Mucosa of rectum (tissue), 2 donors: ENCODE measurements around the gene EEF1A2.
"Not testable (repeated sequence)": the region's sequence is repeated elsewhere in the genome, so short reads cannot be mapped to it uniquely, and the experiment has no call there.

Source experiments
- H3K27ac ChIP-seq, 2 donors: one replicate each; pipeline ENCODE4 v1.7.0; 2013; ENCODE audit warnings: inconsistent platforms in 2 of 2, low read depth in 2 of 2, low read length in 2 of 2
- H3K27me3 ChIP-seq, 2 donors: one replicate each; pipeline ENCODE4 v1.7.0; 2013; ENCODE audit warnings: low read length in 2 of 2; ENCODE audit not compliant: control insufficient read depth in 2 of 2, insufficient read depth in 2 of 2
- H3K36me3 ChIP-seq, 2 donors: one replicate each; pipeline ENCODE4 v1.7.0; 2013; ENCODE audit warnings: low read length in 2 of 2; ENCODE audit not compliant: control insufficient read depth in 2 of 2, insufficient read depth in 2 of 2
- H3K4me1 ChIP-seq, 2 donors: one replicate each; pipeline ENCODE4 v1.7.0; 2013; ENCODE audit warnings: low read length in 2 of 2, mild to moderate bottlenecking in 1 of 2; ENCODE audit not compliant: control insufficient read depth in 2 of 2, insufficient read depth in 2 of 2
- H3K4me3 ChIP-seq, 2 donors: one replicate each; pipeline ENCODE4 v1.7.0; 2013; ENCODE audit warnings: low read length in 2 of 2
- H3K9ac ChIP-seq, 2 donors: one replicate each; pipeline ENCODE4 v1.7.0; 2013; ENCODE audit warnings: low read length in 2 of 2, low read depth in 1 of 2, mild to moderate bottlenecking in 1 of 2
- H3K9me3 ChIP-seq, 2 donors: one replicate each; pipeline ENCODE4 v1.7.0; 2013; ENCODE audit warnings: low read length in 2 of 2; ENCODE audit not compliant: control insufficient read depth in 2 of 2
- donor health status: healthy.
- donor health status: Normal muscosa, but diverticular disease.

EEF1A2 gene

DNA sequence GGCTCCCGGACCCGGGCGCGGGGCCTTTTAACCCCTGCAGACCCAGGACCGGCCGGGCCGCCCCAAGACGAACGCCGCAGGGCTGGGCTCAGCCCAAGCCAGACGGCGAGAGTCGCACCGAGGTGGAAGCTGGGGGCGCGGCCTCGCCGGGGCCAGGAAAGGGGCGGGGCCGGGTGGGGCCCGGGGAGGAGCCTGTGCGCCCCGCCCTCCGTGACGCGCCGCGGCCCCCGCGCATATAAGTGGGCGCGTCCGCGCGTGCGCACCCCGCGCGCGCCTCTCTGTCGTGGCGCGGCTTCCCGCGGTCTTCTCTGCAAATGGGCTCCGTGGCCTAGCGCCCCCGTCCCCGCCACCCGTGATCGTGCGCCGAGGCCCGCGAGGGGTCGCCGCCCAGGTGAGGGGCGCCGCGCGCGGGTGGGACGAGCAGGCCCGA is 21.6 kb upstream of the EEF1A2 start, which contains the start of gene PPDPF:
Gene PPDPF (plus strand): TSS at position 262 of the 430 bp plus-strand sequence. CDS start 544 bp downstream, outside the sequence.
- Histone ChIP-seq H3K9me3 (no peaks in the 10 kb centered on the region), H3K27me3 (peaks cover 0 to 2% of the 10 kb centered on the region in 2 donors), H3K9ac (peak within 1 kb of the TSS; percentile 79 to 88), H3K27ac (peak within 1 kb of the TSS; percentile 93 to 98), H3K36me3 (peaks cover 12 to 18% of the 10 kb centered on the region in 2 donors), H3K4me1 (peaks cover 16 to 21% of the 10 kb centered on the region in 2 donors), H3K4me3 (peak within 1 kb of the TSS; percentile 82 to 86)

- H3K9ac ChIP-seq: peak overlapping the region; percentile 52 to 75
- peak overlapping the region; percentile 93 to 98 for H3K27ac ChIP-seq
- H3K9me3 ChIP-seq: no peaks in the 10 kb centered on the region
- peaks cover 16 to 21% of the 10 kb centered on the region in 2 donors for H3K4me1 ChIP-seq
- H3K27me3 ChIP-seq: peaks cover 0 to 2% of the 10 kb centered on the region in 2 donors
- peaks cover 12 to 18% of the 10 kb centered on the region in 2 donors for H3K36me3 ChIP-seq
- peak overlapping the region; percentile 56 to 86 for H3K4me3 ChIP-seq
Measured at GRCh38 chr20:63519668-63520503, 21.0 kb upstream of the EEF1A2 start.

- Histone ChIP-seq H3K9me3 (no peaks in the 10 kb centered on the region), H3K4me3 (peak overlapping the region; percentile 56 to 86), H3K9ac (peak overlapping the region; percentile 52 to 75), H3K27me3 (peaks cover 0 to 2% of the 10 kb centered on the region in 2 donors), H3K27ac (peak overlapping the region in 1 of 2 donors; percentile 93), H3K4me1 (peaks cover 16 to 21% of the 10 kb centered on the region in 2 donors), H3K36me3 (peaks cover 12 to 18% of the 10 kb centered on the region in 2 donors)
Measured at GRCh38 chr20:63518946-63519667, 20.2 kb upstream of the EEF1A2 start.

GRCh38 chr20:63518351-63518861 is 19.5 kb upstream of the EEF1A2 start:
- peaks cover 16 to 21% of the 10 kb centered on the region in 2 donors for H3K4me1 ChIP-seq
- no peaks in the 10 kb centered on the region for H3K9me3 ChIP-seq
- peaks cover 12 to 14% of the 10 kb centered on the region in 2 donors for H3K36me3 ChIP-seq
- H3K4me3 ChIP-seq: no peak overlapping the region
- H3K27me3 ChIP-seq: peaks cover 0 to 2% of the 10 kb centered on the region in 2 donors
- H3K27ac ChIP-seq: no peak overlapping the region
- no peak overlapping the region for H3K9ac ChIP-seq

DNA sequence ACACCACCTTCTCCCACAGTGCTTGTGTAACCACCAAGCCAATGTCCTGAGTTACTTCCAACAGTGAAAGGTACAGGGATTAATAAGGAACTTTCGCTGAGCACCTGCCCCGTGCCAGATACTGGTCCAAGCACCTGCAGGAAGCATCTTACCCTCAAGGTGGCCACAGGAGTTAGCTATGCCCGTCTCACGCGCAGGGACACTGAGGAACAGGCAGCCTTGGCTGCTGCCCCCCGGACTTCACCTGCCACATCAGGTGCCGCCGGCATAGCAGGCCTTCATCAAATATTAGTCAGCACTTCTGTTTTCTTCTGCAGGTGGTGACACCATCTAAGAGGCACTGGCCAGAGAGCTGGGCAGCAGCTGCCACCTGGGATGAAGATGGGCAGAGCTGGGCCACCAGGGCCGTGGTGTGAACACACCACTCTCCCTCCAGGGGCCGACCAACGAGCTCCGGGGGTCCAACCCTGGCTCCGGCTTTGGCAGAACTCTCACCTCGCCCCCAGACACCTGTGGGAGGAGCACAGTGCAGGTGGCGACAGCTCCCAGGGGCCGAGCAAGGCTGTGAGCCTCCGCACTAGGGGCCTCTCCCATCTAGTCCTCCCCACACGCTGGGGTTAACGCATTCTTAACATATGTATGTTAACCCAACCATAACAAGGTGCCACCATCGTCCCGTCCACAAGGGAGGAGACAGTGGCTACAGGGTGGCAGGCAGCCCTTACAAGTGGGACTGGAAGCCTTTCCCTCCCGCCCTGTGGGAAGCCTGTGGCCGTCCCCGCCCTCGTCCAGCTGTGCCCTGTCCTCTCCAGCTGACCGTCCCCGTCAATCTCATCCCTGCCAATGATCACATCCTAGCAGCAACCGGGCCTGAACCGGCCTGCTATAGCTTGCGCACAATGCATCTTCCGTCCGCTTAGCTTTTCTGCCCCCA is 18.8 kb upstream of the EEF1A2 start:
- peaks cover 15 to 16% of the 10 kb centered on the region in 2 donors for H3K4me1 ChIP-seq
- no peak overlapping the region for H3K27ac ChIP-seq
- H3K27me3 ChIP-seq: peaks cover 0 to 2% of the 10 kb centered on the region in 2 donors
- peaks cover 7 to 8% of the 10 kb centered on the region in 2 donors for H3K36me3 ChIP-seq
- H3K4me3 ChIP-seq: no peak overlapping the region
- no peak overlapping the region for H3K9ac ChIP-seq
- H3K9me3 ChIP-seq: no peaks in the 10 kb centered on the region

GRCh38 chr20:63514520-63514919 is 15.6 kb upstream of the EEF1A2 start:
- not testable (repeated sequence) for H3K9ac ChIP-seq, H3K27ac ChIP-seq, H3K4me3 ChIP-seq, H3K4me1 ChIP-seq, H3K36me3 ChIP-seq, H3K9me3 ChIP-seq, H3K27me3 ChIP-seq

DNA sequence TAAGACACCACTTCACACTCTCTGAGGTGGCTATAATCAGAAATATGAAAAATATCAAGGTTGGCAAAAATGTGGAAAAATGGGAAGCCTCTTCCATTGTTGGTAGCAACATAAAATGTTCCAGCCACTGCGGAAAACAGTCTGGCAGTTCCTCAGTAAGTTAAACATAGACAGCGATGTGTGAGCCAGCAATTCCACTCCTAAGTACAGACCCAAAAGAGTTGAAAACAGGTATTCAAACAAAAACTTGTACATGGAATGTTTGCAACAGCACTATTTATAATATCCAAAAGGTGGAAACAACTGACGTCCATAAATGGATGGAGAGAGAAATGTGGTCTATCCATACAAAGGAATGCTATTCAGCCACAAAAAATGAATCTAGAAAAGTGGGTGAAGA is 14.3 kb upstream of the EEF1A2 start:
- no peaks in the 10 kb centered on the region for H3K9me3 ChIP-seq
- H3K9ac ChIP-seq: no peak overlapping the region
- H3K4me3 ChIP-seq: no peak overlapping the region
- peaks cover 3 to 8% of the 10 kb centered on the region in 2 donors for H3K27me3 ChIP-seq
- H3K36me3 ChIP-seq: no peaks in the 10 kb centered on the region
- no peaks in the 10 kb centered on the region for H3K4me1 ChIP-seq
- no peak overlapping the region for H3K27ac ChIP-seq

- peaks cover 5 to 6% of the 10 kb centered on the region in 2 donors for H3K27me3 ChIP-seq
- H3K27ac ChIP-seq: no peak overlapping the region
- peaks cover 0 to 3% of the 10 kb centered on the region in 2 donors for H3K9me3 ChIP-seq
- H3K4me3 ChIP-seq: no peak overlapping the region
- H3K36me3 ChIP-seq: no peaks in the 10 kb centered on the region
- H3K4me1 ChIP-seq: no peaks in the 10 kb centered on the region
- H3K9ac ChIP-seq: no peak overlapping the region
Measured at GRCh38 chr20:63509088-63509564, 10.2 kb upstream of the EEF1A2 start.

GRCh38 chr20:63508072-63508768 is 9.3 kb upstream of the EEF1A2 start:
- Histone ChIP-seq H3K36me3 (no peaks in the 10 kb centered on the region), H3K4me1 (no peaks in the 10 kb centered on the region), H3K27ac (no peak overlapping the region), H3K9ac (no peak overlapping the region), H3K9me3 (peaks cover 0 to 3% of the 10 kb centered on the region in 2 donors), H3K27me3 (peaks cover 5 to 9% of the 10 kb centered on the region in 2 donors), H3K4me3 (no peak overlapping the region)
